ENCODE data around the gene DCBLD2.

- TF ChIP-seq CTCF (conservative IDR thresholded peaks at IDR 0.05 in 1 of 2, IDR thresholded peaks at IDR 0.05 in 1 of 2; ENCODE audit: extremely low read depth in 1 of 2, insufficient read depth in 1 of 2, low read depth in 1 of 2, low read length in 2 of 2) (no peak), EZH2 (IDR thresholded peaks at IDR 0.05; ENCODE audit: borderline replicate concordance, low read length) (no peak)
These were observed 115.0 kb downstream of the DCBLD2 start for GRCh38 chr3:98786364-98787006.
